ENCODE data around the gene ZNF691.
"Not testable (repeated sequence)": the region's sequence is repeated elsewhere in the genome, so short reads cannot be mapped to it uniquely, and the experiment has no call there.

The ZNF691 gene

GRCh38 chr1:42832641-42833240 lies 13.7 kb upstream of the ZNF691 start:
- DNase-seq (ENCODE audit: low read depth in 2 of 2) = no peak

- DNase-seq (ENCODE audit: low read depth in 2 of 2) = no peak
Observed at GRCh38 chr1:42833981-42834380, 12.4 kb upstream of the ZNF691 start.

GRCh38 chr1:42834803-42835202 lies 11.6 kb upstream of the ZNF691 start:
- no peak for DNase-seq (ENCODE audit: low read depth in 2 of 2)

GRCh38 chr1:42835422-42835821 lies 11.0 kb upstream of the ZNF691 start:
- DNase-seq (ENCODE audit: low read depth in 2 of 2) = no peak

- no peak for DNase-seq (ENCODE audit: low read depth in 2 of 2)
Observed at GRCh38 chr1:42837709-42838108, 8.7 kb upstream of the ZNF691 start.

- DNase-seq (ENCODE audit: low read depth in 2 of 2) = no peak
Observed at GRCh38 chr1:42838482-42839190, 7.8 kb upstream of the ZNF691 start.

- DNase-seq (ENCODE audit: low read depth in 2 of 2) = no peak
Observed at GRCh38 chr1:42841010-42841409, 5.4 kb upstream of the ZNF691 start.

GRCh38 chr1:42841440-42842147 lies 4.8 kb upstream of the ZNF691 start:
- DNase-seq (ENCODE audit: low read depth in 2 of 2) = no peak

GRCh38 chr1:42844592-42845140 lies 1.7 kb upstream of the ZNF691 start:
- no peak for DNase-seq (ENCODE audit: low read depth in 2 of 2)

- no peak for DNase-seq (ENCODE audit: low read depth in 2 of 2)
Observed at GRCh38 chr1:42845193-42845592, 1.2 kb upstream of the ZNF691 start.

GRCh38 chr1:42845866-42846256 lies 552 bp upstream of the ZNF691 start:
- no peak for DNase-seq (ENCODE audit: low read depth in 2 of 2)

- no peak for DNase-seq (ENCODE audit: low read depth in 2 of 2)
Observed at GRCh38 chr1:42847111-42847595, 740 bp downstream of the ZNF691 start.

GRCh38 chr1:42847721-42848460 lies 1.5 kb downstream of the ZNF691 start:
- no peak for DNase-seq (ENCODE audit: low read depth in 2 of 2)

- DNase-seq (ENCODE audit: low read depth in 2 of 2) = no peak
Observed at GRCh38 chr1:42848823-42849537, 2.6 kb downstream of the ZNF691 start.

GRCh38 chr1:42849944-42850343 lies 3.5 kb downstream of the ZNF691 start:
- DNase-seq (ENCODE audit: low read depth in 2 of 2) = no peak

- no peak for DNase-seq (ENCODE audit: low read depth in 2 of 2)
Observed at GRCh38 chr1:42851420-42851819, 5.0 kb downstream of the ZNF691 start.

- DNase-seq (ENCODE audit: low read depth in 2 of 2) = no peak
Observed at GRCh38 chr1:42851960-42852607, 5.7 kb downstream of the ZNF691 start.

- no peak for DNase-seq (ENCODE audit: low read depth in 2 of 2)
Observed at GRCh38 chr1:42852608-42852980, 6.2 kb downstream of the ZNF691 start.

GRCh38 chr1:42853116-42853884 lies 6.9 kb downstream of the ZNF691 start:
- DNase-seq (ENCODE audit: low read depth in 2 of 2) = no peak

- DNase-seq (ENCODE audit: low read depth in 2 of 2) = not testable (repeated sequence)
Observed at GRCh38 chr1:42856554-42856953, 10.1 kb downstream of the ZNF691 start.

Data from fibroblast of skin of left quadriceps (primary cell).